Activated CD4-positive, alpha-beta T cell treated with anti-CD3 and anti-CD28 coated beads, Interleukin-2, amount 50 U/mL, for 1 hour (primary cell): ENCODE data around the gene PKD1L1.
"Not testable (repeated sequence)": the region's sequence is repeated elsewhere in the genome, so short reads cannot be mapped to it uniquely, and the experiment has no call there.

ENCODE experiments used
- DNase-seq: peaks from one replicate; pipeline ENCODE4 v3.0.0-alpha.2; 2020

Gene PKD1L1

DNA sequence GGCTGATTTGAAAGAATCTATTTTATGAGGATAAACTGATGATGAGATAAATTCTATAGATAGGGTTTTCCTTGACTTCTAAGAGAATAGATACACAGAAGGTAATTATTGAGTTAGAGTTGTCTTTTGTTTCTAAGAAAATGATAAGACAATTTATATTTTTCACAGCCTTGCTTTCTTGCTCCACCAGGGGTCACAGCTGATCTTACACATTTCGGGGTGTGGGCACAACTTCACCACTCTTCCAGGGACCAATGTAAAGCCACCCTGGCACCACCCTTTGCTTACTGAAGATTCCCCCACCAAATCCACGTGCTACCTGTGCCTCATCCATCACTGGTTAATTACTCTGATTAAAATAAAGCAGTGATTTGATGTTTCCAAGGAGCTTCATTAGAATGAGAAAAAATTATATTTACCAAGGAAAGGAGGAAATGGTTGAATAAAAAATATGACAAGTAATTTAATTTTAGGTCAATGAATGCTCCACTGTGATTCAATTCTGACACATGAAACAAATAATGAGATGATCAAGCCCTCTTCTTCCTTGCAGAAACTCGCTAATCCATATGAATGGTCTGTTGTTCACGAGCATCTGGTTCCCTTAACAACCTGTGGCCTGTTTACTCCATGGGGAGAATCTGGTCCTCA is 189.1 kb downstream of the PKD1L1 start:
- DNase-seq, result no peak

DNA sequence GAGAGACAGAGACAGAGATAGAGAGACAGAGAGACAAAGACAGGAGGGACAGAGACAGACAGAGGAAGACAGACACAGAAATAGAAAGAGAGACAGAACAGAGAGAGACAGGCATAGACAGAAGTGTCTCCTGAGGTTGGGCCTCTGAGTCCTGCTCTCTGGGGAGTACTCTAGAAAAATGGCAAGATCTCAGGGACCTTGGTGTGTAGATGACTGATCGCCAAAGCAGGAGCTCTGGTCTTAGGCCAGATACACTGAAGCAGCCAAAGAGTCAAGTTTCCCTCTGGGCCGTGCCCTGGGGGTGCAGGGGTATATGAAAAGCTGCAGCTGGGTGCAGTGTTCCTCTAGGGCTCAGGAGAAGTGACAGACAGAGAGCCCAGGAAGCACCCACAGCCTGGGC is 189.7 kb downstream of the PKD1L1 start:
- DNase-seq, result no peak

- DNase-seq, result no peak
Observed at GRCh38 chr7:47757921-47758411, 190.3 kb downstream of the PKD1L1 start.

DNA sequence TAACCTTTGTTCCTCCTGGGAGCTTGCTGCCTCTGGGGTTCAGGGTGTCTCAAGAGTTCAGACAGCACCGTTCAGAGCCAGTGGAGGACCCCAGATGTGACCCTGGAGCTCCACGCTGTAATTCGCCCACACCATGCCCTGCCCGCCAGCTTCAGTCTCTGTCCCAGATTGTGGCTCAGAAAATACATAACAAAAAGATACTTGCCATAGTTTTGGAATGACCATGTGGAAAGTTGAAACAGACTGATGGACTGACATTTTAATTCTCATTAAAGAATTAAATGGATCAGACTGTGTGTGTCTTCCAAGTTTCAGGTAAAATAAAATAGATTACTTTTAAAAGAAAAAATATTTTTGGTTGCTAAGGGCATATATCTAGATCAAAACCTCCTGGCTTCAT is 191.6 kb downstream of the PKD1L1 start:
- DNase-seq, result no peak

DNA sequence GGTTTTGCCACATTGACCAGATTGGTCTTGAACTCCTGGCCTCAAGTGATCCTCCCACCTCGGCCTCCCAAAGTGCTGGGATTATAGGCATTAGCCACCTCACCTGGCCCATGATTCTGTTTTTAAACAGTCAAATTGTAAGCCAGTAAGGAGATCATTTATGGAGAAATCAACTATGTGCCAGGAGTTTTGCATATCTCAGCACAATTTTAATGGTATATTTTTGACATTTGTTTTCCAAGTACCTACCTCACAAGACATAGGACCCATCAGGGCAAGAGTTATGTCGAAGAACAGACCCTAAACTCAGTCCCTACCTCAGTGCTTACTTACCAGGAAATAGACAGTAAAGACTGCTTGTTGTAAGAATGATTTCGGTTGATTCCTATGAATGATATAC is 193.0 kb downstream of the PKD1L1 start:
- no peak for DNase-seq

DNA sequence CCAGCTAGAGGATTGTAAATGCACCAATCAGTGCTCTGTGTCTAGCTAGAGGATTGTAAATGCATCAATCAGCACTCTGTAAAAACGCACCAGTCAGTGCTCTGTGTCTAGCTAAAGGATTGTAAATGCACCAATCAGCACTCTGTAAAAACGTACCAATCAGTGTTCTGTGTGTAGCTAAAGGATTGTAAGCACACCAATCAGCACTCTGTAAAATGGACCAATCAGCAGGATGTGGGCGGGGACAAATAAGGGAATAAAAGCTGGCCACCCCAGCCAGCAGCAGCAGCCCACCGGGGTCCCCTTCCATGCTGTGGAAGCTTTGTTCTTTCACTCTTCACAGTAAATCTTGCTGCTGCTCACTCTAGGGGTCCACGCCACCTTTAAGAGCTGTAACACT is 196.5 kb downstream of the PKD1L1 start:
- not testable (repeated sequence) for DNase-seq

DNA sequence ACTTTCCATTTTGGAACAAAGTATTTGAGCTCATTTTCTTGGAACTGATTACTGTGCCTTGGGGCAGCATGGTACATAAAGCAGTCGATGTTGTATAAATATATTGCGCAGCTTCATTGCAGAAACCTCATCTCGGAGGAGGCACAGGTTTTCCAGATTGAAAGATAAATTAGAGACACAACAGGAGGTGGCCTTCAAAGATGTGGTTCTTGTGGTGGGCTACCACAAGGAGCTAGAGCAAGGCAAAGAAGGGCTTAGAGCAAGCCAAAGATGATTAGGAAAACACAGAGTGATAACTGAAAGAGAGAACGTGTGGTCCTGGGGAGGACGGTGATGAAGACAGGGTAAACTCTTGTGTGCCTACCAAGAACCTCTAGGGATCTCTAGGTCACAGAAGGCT is 197.2 kb downstream of the PKD1L1 start:
- DNase-seq, result no peak

- no peak for DNase-seq
Observed at GRCh38 chr7:47748041-47748440, 200.2 kb downstream of the PKD1L1 start.

DNA sequence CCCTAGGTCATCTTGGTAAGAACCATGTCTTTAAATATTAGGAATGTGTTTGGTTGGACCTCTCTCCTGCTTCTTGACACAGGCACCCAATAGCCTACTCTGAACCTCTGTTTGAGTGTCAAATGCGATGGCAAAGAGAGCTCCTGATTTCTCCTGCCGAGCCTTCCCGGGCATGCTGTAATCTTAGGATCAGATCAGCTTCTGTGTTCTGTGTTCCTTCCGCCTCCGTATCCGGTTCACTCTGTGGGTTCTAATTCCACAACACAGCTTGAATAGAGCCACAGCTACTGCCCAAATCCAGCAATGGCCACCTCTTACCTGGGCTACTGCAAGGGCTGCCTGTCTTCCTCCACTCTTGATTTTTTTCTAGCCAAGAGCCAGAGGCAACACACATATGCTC is 201.1 kb downstream of the PKD1L1 start:
- DNase-seq, result no peak

- DNase-seq, result no peak
Observed at GRCh38 chr7:47746468-47746867, 201.8 kb downstream of the PKD1L1 start.

DNA sequence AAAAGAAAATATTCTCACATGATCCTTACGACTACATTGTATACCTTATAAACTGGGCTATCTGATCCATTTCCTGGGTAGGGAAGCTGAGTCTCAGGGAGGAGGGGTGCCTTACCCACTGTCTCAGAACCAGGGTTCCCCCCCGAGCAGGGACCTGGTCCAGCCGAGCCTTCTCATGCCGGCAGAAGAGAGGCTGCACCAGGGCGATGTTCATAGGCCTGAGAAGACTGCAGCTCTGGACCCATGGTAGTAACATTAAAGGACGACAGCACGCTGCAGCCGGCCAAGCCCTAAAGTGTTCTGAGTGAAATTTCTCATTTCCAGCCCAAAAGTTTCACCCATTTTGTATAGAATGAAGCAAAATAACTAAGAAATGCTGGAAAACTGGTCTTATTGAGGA is 203.4 kb downstream of the PKD1L1 start:
- no peak for DNase-seq

DNA sequence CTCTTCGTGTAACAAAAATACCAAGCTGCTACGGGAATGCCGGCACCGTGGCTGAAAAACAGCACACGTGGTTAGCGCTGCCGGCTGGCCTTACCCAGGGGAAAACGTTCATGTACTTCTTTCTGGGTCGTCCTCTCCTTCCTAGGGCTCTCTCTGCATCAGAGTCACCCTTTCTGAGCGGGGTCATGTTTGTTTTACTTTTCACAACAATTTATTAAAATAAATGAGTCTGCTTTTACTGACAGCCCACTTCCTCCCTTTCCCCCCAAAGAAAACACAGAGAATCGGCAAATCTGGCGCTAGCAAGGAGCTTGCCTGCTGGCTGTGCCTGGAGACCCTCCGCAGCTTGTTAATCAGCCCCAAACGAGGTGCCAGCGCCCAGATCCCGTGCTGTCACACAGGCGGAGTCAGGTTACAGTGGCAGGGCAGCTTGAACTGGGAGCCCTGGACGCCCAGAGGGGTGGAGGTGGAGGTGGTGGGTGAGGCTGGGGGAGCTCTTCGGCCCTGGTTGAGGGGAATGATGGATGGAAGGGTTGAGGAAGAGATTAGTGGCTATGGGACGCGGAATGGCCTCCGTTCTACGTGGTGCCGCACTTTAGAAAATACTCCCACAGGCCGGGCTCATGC is 204.2 kb downstream of the PKD1L1 start:
- DNase-seq, result no peak

GRCh38 chr7:47741984-47742383 is 206.3 kb downstream of the PKD1L1 start:
- DNase-seq, result no peak

DNA sequence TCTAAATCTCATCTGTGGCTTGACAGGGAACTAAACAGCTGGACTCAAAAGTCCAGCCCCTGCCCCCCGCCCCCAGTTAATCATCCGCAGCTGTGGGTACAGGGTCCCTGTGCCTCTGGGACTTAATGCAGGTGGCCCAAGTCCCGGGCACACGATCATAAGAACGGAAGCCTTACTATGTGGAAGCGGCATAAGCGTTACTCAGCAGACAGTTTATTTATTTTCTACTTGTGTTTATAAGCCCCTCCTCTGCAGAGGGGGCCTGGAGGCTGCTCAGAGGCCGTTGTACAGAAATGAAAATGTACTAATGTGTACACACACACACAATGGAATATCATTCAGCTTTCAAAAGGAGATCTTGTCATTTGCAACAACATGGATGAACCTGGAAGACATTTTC is 208.4 kb downstream of the PKD1L1 start:
- no peak for DNase-seq

DNA sequence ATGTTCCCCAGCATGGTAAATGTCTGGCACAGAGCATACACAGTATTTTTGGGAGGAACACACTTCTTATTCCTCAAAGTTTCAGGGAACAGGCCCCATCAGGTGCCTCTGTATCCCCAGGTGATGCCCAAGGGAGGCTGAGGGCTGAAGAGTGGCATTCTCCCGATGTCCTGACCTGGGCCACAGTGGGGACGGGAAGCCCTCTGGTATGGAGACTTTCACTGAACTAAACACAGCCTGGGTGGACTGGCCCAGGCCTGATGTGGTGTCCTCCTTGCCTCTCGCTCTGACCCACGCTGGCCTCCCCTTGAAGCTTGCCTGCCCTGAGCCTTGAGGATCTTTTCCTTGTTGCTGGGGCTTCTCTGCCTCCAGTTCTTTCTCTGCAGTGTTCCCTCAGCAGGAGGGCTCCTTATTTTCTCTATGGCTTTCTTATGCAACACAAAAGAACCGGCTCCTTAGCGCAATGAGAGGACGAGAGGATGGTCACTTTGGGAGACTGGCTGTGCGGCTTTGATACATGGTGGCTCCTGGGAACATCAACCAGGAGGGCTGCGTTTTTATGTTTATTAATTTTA is 208.9 kb downstream of the PKD1L1 start:
- no peak for DNase-seq

- no peak for DNase-seq
Observed at GRCh38 chr7:47738563-47739166, 209.6 kb downstream of the PKD1L1 start.

DNA sequence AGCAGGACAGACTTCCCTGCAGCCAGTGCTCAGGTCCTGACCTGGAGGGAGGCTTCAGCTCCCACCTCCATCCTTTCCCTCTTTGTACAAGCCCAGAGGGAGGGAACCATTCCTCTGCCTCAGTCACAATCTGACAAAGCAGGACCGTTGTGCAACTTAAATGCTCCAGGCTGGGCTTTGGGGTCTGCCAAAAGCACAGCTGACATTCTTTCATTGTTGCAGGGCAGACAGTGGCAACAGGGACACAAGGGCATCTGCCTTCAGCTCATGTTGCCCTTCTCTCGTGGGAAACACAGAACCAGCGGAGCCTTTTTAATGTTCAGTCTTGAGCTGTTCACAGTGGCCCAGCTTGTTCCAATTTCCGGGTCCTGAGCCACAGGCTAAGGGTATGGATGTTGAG is 210.7 kb downstream of the PKD1L1 start:
- no peak for DNase-seq

- DNase-seq, result no peak
Observed at GRCh38 chr7:47735431-47736345, 212.6 kb downstream of the PKD1L1 start.

- DNase-seq, result no peak
Observed at GRCh38 chr7:47734949-47735291, 213.3 kb downstream of the PKD1L1 start.

- DNase-seq, result no peak
Observed at GRCh38 chr7:47734287-47734948, 213.8 kb downstream of the PKD1L1 start.

- no peak for DNase-seq
Observed at GRCh38 chr7:47730142-47730541, 218.1 kb downstream of the PKD1L1 start.

DNA sequence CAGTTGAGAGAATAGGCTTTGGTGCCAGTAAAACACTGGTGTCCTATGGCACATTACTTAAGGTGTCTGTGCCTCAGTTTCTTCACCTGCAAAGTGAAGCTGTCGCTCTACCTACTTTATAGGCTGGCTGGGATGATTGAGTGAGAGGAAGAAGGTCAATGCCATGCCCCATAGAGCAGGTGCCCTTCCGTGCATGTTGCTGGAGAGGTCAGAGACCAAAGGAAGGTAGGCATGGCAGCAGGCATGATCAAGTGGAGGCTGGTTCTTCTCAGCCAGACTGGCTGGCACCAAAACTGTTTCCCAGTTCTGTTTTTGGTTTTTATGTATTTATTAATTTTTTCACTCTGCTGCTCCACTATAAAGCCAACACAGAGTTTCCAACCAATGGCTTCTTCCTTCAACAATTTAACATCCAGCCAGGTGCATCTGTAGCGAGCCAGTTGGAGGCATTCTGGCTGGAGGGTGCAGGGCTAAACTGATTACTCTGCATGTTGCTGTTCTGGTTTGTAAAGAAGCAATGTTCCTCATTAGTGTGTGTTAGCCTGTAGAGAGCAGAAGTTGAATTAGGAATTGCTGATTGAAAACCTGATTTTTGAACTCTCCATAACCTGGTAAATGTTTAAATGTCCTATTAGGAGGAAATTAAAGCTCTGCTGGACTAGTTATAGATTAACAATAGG is 222.1 kb downstream of the PKD1L1 start:
- no peak for DNase-seq
